CD8-positive, alpha-beta memory T cell (primary cell): ENCODE data around the gene SMG5. TPM values are rescaled to one million over a fixed set of nuclear protein-coding genes. Genes with fewer than 3 reads are reported as not detected.

Experiments
- CTCF ChIA-PET: fragments of 350-600 bp; sonication (Branson Sonifier 250); formaldehyde crosslinking; loops from one replicate; lab custom pipeline; 2021; ENCODE audit warnings: antibody characterized with exemption; lab: Charles Lee
- POLR2A ChIA-PET: fragments of 350-600 bp; sonication (Branson Sonifier 250); formaldehyde crosslinking; loops from one replicate; lab custom pipeline; 2021; ENCODE audit warnings: antibody characterized with exemption; lab: Charles Lee
- DNase-seq, 5 donors: peaks; one replicate each; pipeline versions ENCODE4 v3.0.0 to v3.0.0-alpha.2; 2020 to 2022; ENCODE audit warnings: mixed read lengths in 1 of 5
- H3K27ac ChIP-seq: one replicate; pipeline ENCODE4 v1.7.0; 2013; ENCODE audit warnings: low read depth, mild to moderate bottlenecking, low read length, moderate library complexity
- H3K27me3 ChIP-seq: 2 replicates; pipeline ENCODE4 v1.7.0; 2013; ENCODE audit warnings: low read length, mild to moderate bottlenecking; ENCODE audit not compliant: insufficient read depth, poor library complexity, severe bottlenecking
- H3K36me3 ChIP-seq: 2 replicates; pipeline ENCODE4 v1.7.0; 2013; ENCODE audit warnings: mild to moderate bottlenecking, low read length, moderate library complexity; ENCODE audit not compliant: insufficient read depth
- H3K4me1 ChIP-seq: 2 replicates; pipeline ENCODE4 v1.7.0; 2013; ENCODE audit warnings: mild to moderate bottlenecking, low read length, moderate library complexity; ENCODE audit not compliant: insufficient read depth
- H3K4me3 ChIP-seq: 2 replicates; pipeline ENCODE4 v1.7.0; 2013; ENCODE audit warnings: mild to moderate bottlenecking, low read length
- H3K9me3 ChIP-seq: 2 replicates; pipeline ENCODE4 v1.7.0; 2013; ENCODE audit warnings: mild to moderate bottlenecking, low read length
- H3K27ac Mint-ChIP-seq, 8 donors: one replicate each; pipeline ENCODE4 v1.8.0; 2020 to 2021; ENCODE audit warnings: mixed read lengths in 8 of 8, mild to moderate bottlenecking in 6 of 8, inconsistent platforms in 3 of 8, moderate library complexity in 3 of 8
- H3K27me3 Mint-ChIP-seq, 2 donors: one replicate each; pipeline ENCODE4 v1.8.0; 2020 to 2021; ENCODE audit warnings: mixed read lengths in 2 of 2, mild to moderate bottlenecking in 1 of 2, moderate library complexity in 1 of 2
- H3K36me3 Mint-ChIP-seq, 3 donors: one replicate each; pipeline ENCODE4 v1.8.0; 2020 to 2021; ENCODE audit warnings: mixed read lengths in 3 of 3, inconsistent platforms in 1 of 3, mild to moderate bottlenecking in 1 of 3
- H3K4me1 Mint-ChIP-seq, 3 donors: one replicate each; pipeline ENCODE4 v1.8.0; 2020 to 2021; ENCODE audit warnings: mixed read lengths in 3 of 3, inconsistent platforms in 1 of 3, mild to moderate bottlenecking in 1 of 3
- H3K4me3 Mint-ChIP-seq, 7 donors: one replicate each; pipeline ENCODE4 v1.8.0; 2020 to 2021; ENCODE audit warnings: mixed read lengths in 7 of 7, mild to moderate bottlenecking in 6 of 7, moderate library complexity in 4 of 7, inconsistent platforms in 2 of 7
- H3K9me3 Mint-ChIP-seq, 5 donors: one replicate each; pipeline ENCODE4 v1.8.0; 2020 to 2022; ENCODE audit warnings: mixed read lengths in 5 of 5, mild to moderate bottlenecking in 3 of 5, moderate library complexity in 2 of 5, inconsistent platforms in 1 of 5
- polyA plus RNA-seq: library from polyadenylated mRNA; unstranded; fragments of 300-500 nt; fragmentation: Illumina TruSeq; gene quantifications from one replicate; pipeline ENCODE4 v1.2.3, GENCODE V29; 2021
- total RNA-seq, 2 experiments: library from RNA; stranded (reverse); gene quantifications; one replicate each; pipeline ENCODE4 v1.2.3, GENCODE V29; 2021

SMG5 gene
- total and polyA plus RNA-seq, 3 experiments from 2014 or later, result 27.3 to 117 (median 110) TPM

- H3K36me3 ChIP-seq, result peaks cover 17% of the 10 kb centered on the region
- H3K4me1 ChIP-seq, result no peaks in the 10 kb centered on the region
- peak overlapping the region in 1 of 8 donors; percentile 44 for H3K27ac Mint-ChIP-seq
- H3K9me3 Mint-ChIP-seq, result no peaks in the 10 kb centered on the region
- H3K4me3 ChIP-seq, result no peak overlapping the region
- H3K27me3 ChIP-seq, result no peaks in the 10 kb centered on the region
- H3K4me1 Mint-ChIP-seq, result peaks cover 2 to 9% (median 6%) of the 10 kb centered on the region in 3 donors
- H3K9me3 ChIP-seq, result no peaks in the 10 kb centered on the region
- no peak overlapping the region for H3K27ac ChIP-seq
- ChIA-PET POLR2A (no interaction called here), CTCF (interaction anchor here (2.2 kb wide), 1 partner anchor 134 kb away, joined by 7 read pairs; no protein-coding TSS in a partner anchor)
- no peak for DNase-seq
- H3K4me3 Mint-ChIP-seq, result no peak overlapping the region
- peaks cover 0 to 59% (median 8%) of the 10 kb centered on the region in 3 donors for H3K36me3 Mint-ChIP-seq
- H3K27me3 Mint-ChIP-seq, result no peaks in the 10 kb centered on the region
These were observed 52.2 kb downstream of the SMG5 start for GRCh38 chr1:156230473-156230837.

- Histone ChIP-seq H3K4me1 (no peaks in the 10 kb centered on the region), H3K27me3 (no peaks in the 10 kb centered on the region), H3K9me3 (no peaks in the 10 kb centered on the region), H3K27ac (no peak overlapping the region), H3K36me3 (peaks cover 17% of the 10 kb centered on the region), H3K4me3 (no peak overlapping the region)
- no peak overlapping the region for H3K4me3 Mint-ChIP-seq
- H3K9me3 Mint-ChIP-seq, result no peaks in the 10 kb centered on the region
- no peaks in the 10 kb centered on the region for H3K27me3 Mint-ChIP-seq
- CTCF ChIA-PET, result interaction anchor here (1.3 to 2.2 kb wide), 4 partner anchors 16 to 133 kb away, joined by 3 to 7 read pairs (median 4); no protein-coding TSS in a partner anchor
- no peak for DNase-seq
- peaks cover 0 to 59% (median 8%) of the 10 kb centered on the region in 3 donors for H3K36me3 Mint-ChIP-seq
- peak overlapping the region in 1 of 8 donors; percentile 44 for H3K27ac Mint-ChIP-seq
- POLR2A ChIA-PET, result interaction anchor here (0.7 kb wide), 1 partner anchor 214 kb away, joined by 3 read pairs; no protein-coding TSS in a partner anchor
- H3K4me1 Mint-ChIP-seq, result peaks cover 5 to 13% (median 9%) of the 10 kb centered on the region in 3 donors
These were observed 52.7 kb downstream of the SMG5 start for GRCh38 chr1:156229809-156230472.

- ChIA-PET POLR2A (no interaction called here), CTCF (interaction anchor here (1.3 kb wide), 3 partner anchors 17 to 87 kb away, joined by 3 to 4 read pairs (median 3); no protein-coding TSS in a partner anchor)
- no peaks in the 10 kb centered on the region for H3K9me3 Mint-ChIP-seq
- no peaks in the 10 kb centered on the region for H3K27me3 ChIP-seq
- H3K4me3 Mint-ChIP-seq, result no peak overlapping the region
- no peak overlapping the region for H3K27ac ChIP-seq
- no peak overlapping the region for H3K4me3 ChIP-seq
- peaks cover 0 to 52% (median 7%) of the 10 kb centered on the region in 3 donors for H3K36me3 Mint-ChIP-seq
- peak overlapping the region in 2 of 8 donors; percentile 18 to 37 for H3K27ac Mint-ChIP-seq
- DNase-seq, result no peak
- peaks cover 9 to 17% (median 10%) of the 10 kb centered on the region in 3 donors for H3K4me1 Mint-ChIP-seq
- no peaks in the 10 kb centered on the region for H3K27me3 Mint-ChIP-seq
- peaks cover 16% of the 10 kb centered on the region for H3K36me3 ChIP-seq
- H3K9me3 ChIP-seq, result no peaks in the 10 kb centered on the region
- no peaks in the 10 kb centered on the region for H3K4me1 ChIP-seq
These were observed 54.1 kb downstream of the SMG5 start for GRCh38 chr1:156228501-156228900.

- Histone ChIP-seq H3K27ac (no peak overlapping the region), H3K9me3 (no peaks in the 10 kb centered on the region), H3K4me1 (no peaks in the 10 kb centered on the region), H3K27me3 (no peaks in the 10 kb centered on the region), H3K36me3 (peaks cover 23% of the 10 kb centered on the region), H3K4me3 (no peak overlapping the region)
- CTCF ChIA-PET, result interaction anchor here (1.1 to 5.4 kb wide), 5 partner anchors 33 to 143 kb away, joined by 3 to 88 read pairs (median 6); partner anchors contain the start of gene SLC25A44
- POLR2A ChIA-PET, result no interaction called here
- Mint-ChIP-seq H3K27me3 (no peaks in the 10 kb centered on the region), H3K4me1 (peaks cover 21 to 34% (median 24%) of the 10 kb centered on the region in 3 donors), H3K27ac (peak overlapping the region in 2 of 8 donors; percentile 35 to 48), H3K36me3 (peaks cover 0 to 56% (median 12%) of the 10 kb centered on the region in 3 donors), H3K4me3 (no peak overlapping the region), H3K9me3 (no peaks in the 10 kb centered on the region)
- no peak for DNase-seq
These were observed 55.8 kb downstream of the SMG5 start for GRCh38 chr1:156226782-156227181.

- Histone ChIP-seq H3K27me3 (no peaks in the 10 kb centered on the region), H3K36me3 (peaks cover 29% of the 10 kb centered on the region), H3K4me1 (no peaks in the 10 kb centered on the region), H3K4me3 (no peak overlapping the region), H3K27ac (no peak overlapping the region), H3K9me3 (no peaks in the 10 kb centered on the region)
- ChIA-PET POLR2A (interaction anchor here (0.8 kb wide), 1 partner anchor 57 kb away, joined by 3 read pairs; the partner anchor contains the start of gene SMG5), CTCF (interaction anchor here (1.1 to 5.4 kb wide), 9 partner anchors 32 to 143 kb away, joined by 3 to 88 read pairs (median 7); partner anchors contain the start of genes SEMA4A and SLC25A44)
- no peak for DNase-seq
- Mint-ChIP-seq H3K36me3 (peaks cover 3 to 60% (median 19%) of the 10 kb centered on the region in 3 donors), H3K9me3 (no peaks in the 10 kb centered on the region), H3K4me1 (peaks cover 26 to 40% (median 31%) of the 10 kb centered on the region in 3 donors), H3K27ac (peak overlapping the region in 4 of 8 donors; percentile 14 to 78 (median 60)), H3K4me3 (no peak overlapping the region), H3K27me3 (no peaks in the 10 kb centered on the region)
These were observed 56.5 kb downstream of the SMG5 start for GRCh38 chr1:156226116-156226538.

GRCh38 chr1:156225677-156226014 lies 57.0 kb downstream of the SMG5 start:
- peaks cover 6 to 63% (median 22%) of the 10 kb centered on the region in 3 donors for H3K36me3 Mint-ChIP-seq
- Histone ChIP-seq H3K27ac (no peak overlapping the region), H3K27me3 (no peaks in the 10 kb centered on the region), H3K4me1 (no peaks in the 10 kb centered on the region), H3K36me3 (peaks cover 32% of the 10 kb centered on the region), H3K4me3 (no peak overlapping the region), H3K9me3 (no peaks in the 10 kb centered on the region)
- peaks cover 28 to 43% (median 34%) of the 10 kb centered on the region in 3 donors for H3K4me1 Mint-ChIP-seq
- H3K9me3 Mint-ChIP-seq, result no peaks in the 10 kb centered on the region
- peak overlapping the region in 1 of 7 donors; percentile 3 for H3K4me3 Mint-ChIP-seq
- DNase-seq, result no peak
- POLR2A ChIA-PET, result interaction anchor here (0.6 to 1.3 kb wide), 4 partner anchors 13 to 135 kb away, joined by 3 to 8 read pairs (median 5); partner anchors contain the start of genes PMF1, SLC25A44 and SMG5
- no peaks in the 10 kb centered on the region for H3K27me3 Mint-ChIP-seq
- CTCF ChIA-PET, result interaction anchor here (0.7 to 5.4 kb wide), 26 partner anchors 9 to 185 kb away, joined by 3 to 88 read pairs (median 6); partner anchors contain the start of genes PMF1, SEMA4A, SLC25A44 and SMG5
- peak overlapping the region; percentile 3 to 77 (median 42) for H3K27ac Mint-ChIP-seq

- POLR2A ChIA-PET, result interaction anchor here (0.8 kb wide), 1 partner anchor 19 kb away, joined by 3 read pairs; no protein-coding TSS in a partner anchor
- Histone ChIP-seq H3K36me3 (peaks cover 28% of the 10 kb centered on the region), H3K27me3 (no peaks in the 10 kb centered on the region), H3K4me3 (no peak overlapping the region), H3K9me3 (no peaks in the 10 kb centered on the region), H3K27ac (no peak overlapping the region), H3K4me1 (peaks cover 12% of the 10 kb centered on the region)
- peaks cover 6 to 61% (median 18%) of the 10 kb centered on the region in 3 donors for H3K36me3 Mint-ChIP-seq
- H3K4me3 Mint-ChIP-seq, result no peak overlapping the region
- H3K4me1 Mint-ChIP-seq, result peaks cover 41 to 64% (median 52%) of the 10 kb centered on the region in 3 donors
- no peak for DNase-seq
- peak overlapping the region in 4 of 8 donors; percentile 51 to 89 (median 74) for H3K27ac Mint-ChIP-seq
- no peaks in the 10 kb centered on the region for H3K9me3 Mint-ChIP-seq
- CTCF ChIA-PET, result interaction anchor here (0.8 to 1.1 kb wide), 2 partner anchors 76 to 93 kb away, joined by 3 to 4 read pairs; no protein-coding TSS in a partner anchor
- H3K27me3 Mint-ChIP-seq, result no peaks in the 10 kb centered on the region
These were observed 60.5 kb downstream of the SMG5 start for GRCh38 chr1:156221986-156222692.
